NCI-H460 (cell line): Measurements from ENCODE around the gene TRPM3. TPM values are rescaled to one million over a fixed set of nuclear protein-coding genes. Genes with fewer than 3 reads are reported as not detected.

Experiments
- DNase-seq: peaks from one replicate; pipeline ENCODE4 v3.0.0-alpha.2; 2016; ENCODE audit warnings: low read depth; ENCODE audit errors: extremely low read depth
- polyA plus RNA-seq: library from polyadenylated mRNA; depleted of rRNA; stranded (reverse); fragments of >200 nt; gene quantifications from 2 replicates; pipeline ENCODE4 v1.2.3, GENCODE V29; 2014; cell fraction: nucleus; rRNA removed
- total RNA-seq: library from RNA; depleted of rRNA; stranded (reverse); fragments of >200 nt; shearing (Covaris generic); gene quantifications from 2 replicates; pipeline ENCODE4 v1.2.3, GENCODE V29; 2014; rRNA removed

The TRPM3 gene
- 1.1 and 1.7 TPM in 2 replicates for total RNA-seq
- 0.38 and 0.82 TPM in 2 replicates for polyA plus RNA-seq

GRCh38 chr9:71121275-71122021, at the start of gene TRPM3:
Gene TRPM3 (minus strand): TSS chr9:71121621. CDS start chr9:71121354, 267 bp downstream.
- no peak for DNase-seq

GRCh38 chr9:71168418-71168817, 47.0 kb upstream of the TRPM3 start:
- DNase-seq: no peak

GRCh38 chr9:71162126-71162525, 40.7 kb upstream of the TRPM3 start:
- DNase-seq: no peak

- DNase-seq: no peak
Observed at GRCh38 chr9:71157731-71158130, 36.3 kb upstream of the TRPM3 start.

GRCh38 chr9:71147368-71147767, 25.9 kb upstream of the TRPM3 start:
- DNase-seq: no peak

- no peak for DNase-seq
Observed at GRCh38 chr9:71146511-71146910, 25.1 kb upstream of the TRPM3 start.

DNA sequence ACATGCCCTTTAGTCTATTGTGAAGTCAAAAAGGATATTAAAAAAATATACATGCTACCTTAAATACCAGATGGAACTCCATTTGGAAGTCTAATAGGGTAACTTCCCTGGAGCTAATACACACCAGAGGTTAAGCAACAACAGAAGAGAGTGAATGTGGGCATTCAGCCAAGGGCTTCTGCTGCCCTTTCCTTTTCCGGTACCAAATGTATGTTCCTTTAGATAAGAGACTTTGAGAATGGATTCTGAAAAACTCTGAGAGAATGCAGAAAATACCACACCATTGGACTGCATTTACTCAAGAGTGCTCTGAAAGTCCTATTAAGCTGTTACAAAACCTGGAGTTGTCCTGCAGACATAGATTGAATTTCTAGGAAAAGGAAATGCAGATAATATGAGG, 23.8 kb upstream of the TRPM3 start:
- no peak for DNase-seq

- DNase-seq: no peak
Observed at GRCh38 chr9:71144495-71144894, 23.1 kb upstream of the TRPM3 start.

GRCh38 chr9:71136696-71137095, 15.3 kb upstream of the TRPM3 start:
- DNase-seq: no peak

- no peak for DNase-seq
Observed at GRCh38 chr9:71131145-71131544, 9.7 kb upstream of the TRPM3 start.

DNA sequence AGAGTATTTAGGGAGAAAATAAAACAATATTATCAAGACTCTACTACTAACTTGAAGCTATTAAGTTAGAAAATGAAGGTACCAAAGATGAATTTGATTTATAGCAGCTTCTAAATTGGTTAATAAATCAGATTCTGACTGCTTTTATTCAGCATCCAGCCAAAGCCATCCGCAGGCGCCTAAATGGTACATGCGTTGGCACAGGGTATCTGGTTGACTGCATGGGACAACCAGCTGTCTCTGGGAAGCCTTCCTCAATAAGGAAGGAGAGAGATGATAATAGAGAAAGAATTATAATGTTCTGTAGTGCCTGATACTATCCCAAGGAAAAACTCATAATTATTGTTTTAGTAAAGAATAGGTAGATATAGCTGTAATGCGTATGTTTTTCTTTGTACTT, 9.1 kb upstream of the TRPM3 start:
- DNase-seq: no peak

DNA sequence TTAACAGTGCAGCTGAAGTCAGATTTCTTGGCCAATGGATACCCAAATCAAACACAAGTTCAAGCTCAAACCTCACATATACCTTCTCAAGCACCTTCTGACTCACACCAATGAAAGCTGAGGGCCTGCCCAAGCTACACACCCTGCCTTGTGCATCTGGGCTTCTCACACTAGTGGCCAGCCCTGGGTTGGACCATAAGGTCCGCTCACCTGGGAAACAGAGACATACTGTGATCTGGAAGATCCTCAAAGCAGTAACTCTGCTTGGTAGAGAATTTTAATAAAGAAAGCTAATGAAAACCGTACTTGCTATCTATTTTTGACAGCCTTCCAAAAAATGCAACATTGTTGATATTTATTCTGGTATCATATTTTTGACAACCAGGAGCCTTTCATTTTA, 7.4 kb upstream of the TRPM3 start:
- DNase-seq: no peak

DNA sequence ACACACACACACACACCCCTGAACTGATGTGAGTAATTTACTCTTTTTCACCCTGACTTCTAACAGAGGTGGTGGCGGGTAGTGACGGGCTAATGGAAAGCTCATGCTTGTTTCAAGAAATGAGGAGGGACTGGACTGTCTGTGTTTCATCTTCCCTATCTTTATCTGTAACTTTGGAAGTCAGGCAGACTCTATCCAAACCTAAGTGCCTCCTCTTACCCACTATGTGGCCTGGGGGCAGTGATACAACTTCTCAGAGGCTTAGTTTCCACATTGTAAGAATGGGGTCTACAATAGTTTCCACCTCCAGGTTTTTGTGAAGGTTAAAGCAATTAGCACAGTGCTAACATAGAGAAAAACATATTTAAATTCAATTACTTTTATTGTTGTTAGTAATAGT, 5.9 kb upstream of the TRPM3 start:
- no peak for DNase-seq

GRCh38 chr9:71122421-71122820, 1.0 kb upstream of the TRPM3 start:
- no peak for DNase-seq

DNA sequence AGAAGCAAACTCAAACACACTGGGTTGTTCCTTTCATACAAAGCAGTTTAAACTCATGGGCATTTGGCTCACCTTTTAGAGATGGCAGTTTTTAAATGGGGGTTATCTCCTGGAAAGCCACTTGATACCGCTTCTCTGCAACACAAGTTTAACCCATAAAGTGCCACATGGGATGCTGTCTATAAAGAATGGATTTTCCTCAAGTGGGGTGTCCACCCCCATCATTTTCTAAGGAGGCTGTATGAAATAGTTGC, 528 bp upstream of the TRPM3 start:
- DNase-seq: no peak

DNA sequence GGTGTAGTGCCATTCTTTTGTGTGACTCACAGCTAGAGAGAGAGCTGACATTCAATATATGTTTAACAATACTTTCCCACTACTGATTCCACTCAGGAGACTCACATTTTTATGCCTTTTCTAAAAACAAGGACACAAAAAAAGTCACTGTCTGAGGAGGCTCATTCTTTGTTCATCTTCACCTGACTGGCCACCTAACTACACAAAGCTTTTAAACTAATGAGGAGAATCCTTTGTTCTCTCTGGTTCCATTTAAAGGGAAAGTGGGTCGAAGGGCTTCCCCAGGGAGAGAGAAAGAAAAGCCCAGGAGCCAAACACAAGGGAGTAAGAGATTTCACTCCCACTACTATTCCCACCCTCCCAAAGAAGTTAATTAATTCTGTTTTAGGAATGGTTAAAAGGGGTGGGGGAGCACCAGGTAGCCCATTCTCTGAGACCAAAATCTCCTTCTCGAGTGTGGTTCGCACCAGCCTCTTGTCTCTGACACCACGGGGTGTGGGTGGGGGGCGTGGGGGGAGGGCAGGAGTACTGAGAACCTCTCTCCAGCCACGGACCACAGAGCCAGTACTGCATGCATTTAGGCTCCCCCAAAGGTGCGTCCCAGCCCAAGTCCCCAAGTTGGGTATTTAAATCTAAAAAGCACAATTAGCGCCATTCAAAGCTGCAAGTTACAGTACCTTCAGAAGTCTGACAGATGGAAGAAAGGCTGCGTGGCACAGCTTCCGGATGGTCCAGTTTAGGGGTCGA, 747 bp downstream of the TRPM3 start:
- no peak for DNase-seq

DNA sequence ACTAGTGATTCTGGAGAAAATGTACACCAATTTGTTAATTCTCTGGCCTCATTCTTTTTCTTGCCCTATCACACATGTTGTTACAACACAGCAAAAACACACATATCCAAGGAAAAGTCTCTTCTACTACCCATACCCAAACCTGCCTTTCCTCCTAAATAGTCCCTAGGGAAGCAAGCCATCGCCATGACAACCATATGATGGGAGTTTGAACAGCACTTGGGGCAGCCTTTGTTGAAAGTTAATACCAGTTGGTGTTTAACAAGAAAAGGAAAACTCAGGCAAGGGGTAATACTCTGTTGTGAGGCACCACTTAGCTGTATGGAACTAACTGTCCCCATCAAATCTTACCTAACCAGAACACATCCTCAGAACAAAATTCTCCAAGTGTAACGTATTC, 1.7 kb downstream of the TRPM3 start:
- DNase-seq: no peak

DNA sequence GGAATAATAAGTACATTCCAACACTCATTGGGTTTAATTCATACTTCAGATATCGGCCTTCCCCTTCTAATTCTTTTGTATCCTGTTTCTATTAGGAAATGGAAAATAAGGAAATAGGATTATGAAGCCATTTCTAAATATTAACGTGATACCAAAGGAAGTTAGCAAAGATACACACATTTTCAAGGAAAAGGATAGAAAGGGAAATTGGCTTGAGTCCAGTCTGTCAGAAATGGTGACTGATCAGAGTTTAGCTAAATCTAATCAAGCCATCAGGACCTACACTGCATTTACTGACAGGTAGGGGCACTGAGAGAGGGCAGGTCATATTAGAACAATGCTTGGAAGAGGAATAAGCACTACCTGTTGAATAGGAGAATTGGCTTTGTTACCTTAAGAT, 3.1 kb downstream of the TRPM3 start:
- no peak for DNase-seq

GRCh38 chr9:71115448-71115975, 5.9 kb downstream of the TRPM3 start:
- no peak for DNase-seq

- DNase-seq: no peak
Observed at GRCh38 chr9:71112866-71113265, 8.6 kb downstream of the TRPM3 start.

DNA sequence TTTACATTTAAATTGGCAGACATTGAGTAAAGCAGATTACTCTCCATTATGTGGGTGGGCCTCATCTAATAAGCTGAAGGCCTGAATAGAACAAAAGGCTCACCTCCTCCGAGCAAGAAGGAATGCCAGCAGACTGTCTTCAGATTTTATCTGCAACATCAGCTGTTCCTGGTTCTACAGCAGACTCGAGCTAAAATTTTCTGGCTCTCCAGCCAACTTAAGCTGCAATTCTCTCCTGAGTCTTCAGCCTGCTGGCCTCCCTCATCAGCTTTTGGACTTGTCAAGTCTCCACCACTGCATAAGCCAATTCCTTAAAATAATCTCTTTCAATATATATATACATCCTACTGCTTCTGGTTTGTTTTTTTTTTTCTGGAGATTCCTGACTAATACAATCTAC, 12.5 kb downstream of the TRPM3 start:
- no peak for DNase-seq

GRCh38 chr9:71106992-71107391, 14.4 kb downstream of the TRPM3 start:
- DNase-seq: no peak
